Right renal cortex interstitium (tissue), 3 donors: Measurements from ENCODE around the gene OTOP2. TPM values are rescaled to one million over a fixed set of nuclear protein-coding genes. Genes with fewer than 3 reads are reported as not detected.
"Not testable (repeated sequence)": the region's sequence is repeated elsewhere in the genome, so short reads cannot be mapped to it uniquely, and the experiment has no call there.

Experiments used
- DNase-seq, 3 donors: peaks; one replicate each; pipeline ENCODE4 v3.0.0-alpha.2; 2013; ENCODE audit warnings: low read depth in 3 of 3, low spot score in 2 of 3
- polyA plus RNA-seq, 3 donors: library from polyadenylated mRNA; unstranded; fragments of 120-200 nt; gene quantifications; one replicate each; pipeline ENCODE4 v1.2.1, GENCODE V29; 2013; ENCODE audit not compliant: insufficient read length in 3 of 3

The OTOP2 gene
- polyA plus RNA-seq, 3 donors = not detected

GRCh38 chr17:74969501-74969900 lies 45.4 kb downstream of the OTOP2 start:
- not testable (repeated sequence) for DNase-seq

- no peak for DNase-seq
Measured at GRCh38 chr17:74970395-74970794, 46.3 kb downstream of the OTOP2 start.

- no peak for DNase-seq
Measured at GRCh38 chr17:74971069-74971841, 47.2 kb downstream of the OTOP2 start.

GRCh38 chr17:74971842-74972106 lies 47.7 kb downstream of the OTOP2 start:
- no peak for DNase-seq

GRCh38 chr17:74972107-74972972 lies 48.3 kb downstream of the OTOP2 start, which contains the start of gene HID1:
Gene HID1 (minus strand): TSS chr17:74972759. CDS start chr17:74972656, 103 bp downstream.
- no peak for DNase-seq

- no peak for DNase-seq
Measured at GRCh38 chr17:74972973-74973328, 48.9 kb downstream of the OTOP2 start.

- no peak for DNase-seq
Measured at GRCh38 chr17:74975943-74976342, 51.9 kb downstream of the OTOP2 start.

GRCh38 chr17:74977802-74978201 lies 53.7 kb downstream of the OTOP2 start:
- no peak for DNase-seq

- no peak for DNase-seq
Measured at GRCh38 chr17:74978240-74978639, 54.2 kb downstream of the OTOP2 start.

GRCh38 chr17:74979408-74980146 lies 55.5 kb downstream of the OTOP2 start:
- DNase-seq = no peak

GRCh38 chr17:74981318-74981978 lies 57.4 kb downstream of the OTOP2 start:
- no peak for DNase-seq

GRCh38 chr17:74981979-74982662 lies 58.0 kb downstream of the OTOP2 start:
- no peak for DNase-seq

GRCh38 chr17:74982663-74983313 lies 58.7 kb downstream of the OTOP2 start:
- DNase-seq = not testable (repeated sequence)

Other genes starting within 250 kb of the OTOP2 start
- gene CD300LF, start 211.3 kb upstream of the OTOP2 start, polyA plus RNA-seq = under 1 TPM; 0.32 to 0.57 (median 0.37) TPM
- gene RAB37, start 187.0 kb upstream of the OTOP2 start, polyA plus RNA-seq = 1 to 10 TPM; 4.8 to 5.7 (median 5.6) TPM
- 100 to 1,000 TPM; 148 to 190 (median 161) TPM for gene NHERF1, start 175.6 kb upstream of the OTOP2 start, polyA plus RNA-seq
- gene NAT9, start 147.9 kb upstream of the OTOP2 start, polyA plus RNA-seq = 10 to 100 TPM; 39.3 to 41.1 (median 39.9) TPM
- under 1 TPM; 0.10 to 0.14 (median 0.13) TPM for gene GRIN2C, start 64.4 kb upstream of the OTOP2 start, polyA plus RNA-seq
- gene FDXR, start 51.3 kb upstream of the OTOP2 start, polyA plus RNA-seq = 1 to 10 TPM; 5.9 to 7.2 (median 6.6) TPM
- under 1 TPM; 0.15 to 0.33 (median 0.29) TPM for gene FADS6, start 30.6 kb upstream of the OTOP2 start, polyA plus RNA-seq
- gene USH1G, start 1.0 kb upstream of the OTOP2 start, polyA plus RNA-seq = under 1 TPM; 0.65 to 0.78 (median 0.67) TPM
- gene OTOP3, start 11.6 kb downstream of the OTOP2 start, polyA plus RNA-seq = not detected
- gene HID1, start 48.5 kb downstream of the OTOP2 start, polyA plus RNA-seq = 10 to 100 TPM; 10.4 to 13.1 (median 10.7) TPM
- 1 to 10 TPM; 7.3 to 8.6 (median 7.7) TPM for gene CDR2L, start 63.4 kb downstream of the OTOP2 start, polyA plus RNA-seq
- 10 to 100 TPM; 24.1 to 28.1 (median 27.5) TPM for gene MRPL58, start 88.4 kb downstream of the OTOP2 start, polyA plus RNA-seq
- 100 to 1,000 TPM; 344 to 358 (median 352) TPM for gene ATP5PD, start 122.7 kb downstream of the OTOP2 start, polyA plus RNA-seq
- gene KCTD2, start 123.0 kb downstream of the OTOP2 start, polyA plus RNA-seq = 10 to 100 TPM; 32.4 to 33.9 (median 33.3) TPM
- gene SLC16A5, start 163.7 kb downstream of the OTOP2 start, polyA plus RNA-seq = 10 to 100 TPM; 21.1 to 24.8 (median 23.6) TPM
- gene ARMC7, start 185.7 kb downstream of the OTOP2 start, polyA plus RNA-seq = 10 to 100 TPM; 15.4 to 18.8 (median 16.3) TPM
- 10 to 100 TPM; 43.8 to 51.4 (median 47.2) TPM for gene NT5C, start 207.5 kb downstream of the OTOP2 start, polyA plus RNA-seq
- gene JPT1, start 230.2 kb downstream of the OTOP2 start, polyA plus RNA-seq = 10 to 100 TPM; 79.8 to 83.9 (median 83.4) TPM